ENCODE measurements around the gene TM4SF5.

DNA sequence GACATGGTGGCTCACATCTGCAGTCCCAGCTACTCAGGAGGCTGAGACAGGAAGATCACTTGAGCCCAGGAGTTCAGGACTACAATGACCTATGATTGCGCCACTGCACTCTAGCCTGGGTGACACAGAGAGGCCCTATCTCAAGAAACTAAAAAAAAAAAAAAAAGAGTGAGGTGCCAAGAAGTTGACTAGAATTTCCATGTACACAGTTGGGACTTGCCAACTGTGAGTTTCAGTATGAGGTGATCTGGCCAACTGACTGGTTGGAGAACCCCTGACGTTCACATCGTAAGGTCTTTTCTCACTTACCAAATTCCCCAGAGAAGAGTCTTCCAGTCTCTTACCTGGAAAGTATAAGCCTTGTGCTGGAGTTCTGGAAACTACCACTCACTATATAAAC is 43.6 kb upstream of the TM4SF5 start:
- TF ChIP-seq CTCF (conservative IDR thresholded peaks at IDR 0.05; ENCODE audit: low read length) (no peak), EZH2phosphoT487 (IDR thresholded peaks at IDR 0.05; ENCODE audit: borderline replicate concordance) (no peak)
